Activated CD4-positive, CD25-positive, alpha-beta regulatory T cell (primary cell): ENCODE results near the gene NSUN2.
"Not testable (repeated sequence)": the region's sequence is repeated elsewhere in the genome, so short reads cannot be mapped to it uniquely, and the experiment has no call there.

Experiments used
- DNase-seq, 4 experiments: peaks; one replicate each; lab custom pipeline; 2025; lab: John Stamatoyannopoulos, UW

The NSUN2 gene

DNA sequence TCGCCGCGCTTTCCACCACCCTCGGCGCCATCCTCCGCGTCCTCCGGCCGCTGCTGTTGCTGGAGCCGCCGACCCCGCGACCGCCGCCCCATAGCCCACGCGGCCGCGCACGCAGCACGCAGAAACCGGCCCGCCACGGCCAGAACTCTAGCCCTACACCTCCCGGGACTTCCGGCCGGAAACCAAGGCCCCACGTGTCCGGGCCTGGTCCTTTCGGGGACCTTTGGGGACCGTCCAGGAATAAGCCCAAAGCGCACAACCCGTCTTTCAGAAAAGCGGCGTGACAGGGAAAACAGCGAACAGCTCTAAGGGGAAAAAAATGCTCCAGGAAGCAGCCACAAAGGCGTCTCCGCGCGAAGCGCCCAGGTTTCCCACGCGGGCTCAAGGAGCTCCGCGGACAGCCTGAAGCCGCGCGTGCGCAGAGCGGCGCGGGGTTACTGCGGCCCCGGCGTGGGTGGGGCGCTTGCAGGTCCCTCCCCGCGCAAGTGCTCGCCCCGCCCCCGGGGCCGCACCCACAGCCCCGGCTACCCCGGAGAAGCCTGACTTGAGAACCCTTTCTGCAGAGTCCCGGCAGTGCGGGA lies at the start of gene NSUN2, which contains the start of gene SRD5A1:
Gene NSUN2, minus strand, starts transcription at position 157 of the 581 bp plus-strand sequence. Its CDS starts 65 bp downstream, at position 92.
Gene SRD5A1, plus strand, starts transcription at position 553 of the 581 bp plus-strand sequence. CDS start 137 bp downstream, outside the sequence.
- DNase-seq = peak; percentile 85 to 93 (median 86)

DNA sequence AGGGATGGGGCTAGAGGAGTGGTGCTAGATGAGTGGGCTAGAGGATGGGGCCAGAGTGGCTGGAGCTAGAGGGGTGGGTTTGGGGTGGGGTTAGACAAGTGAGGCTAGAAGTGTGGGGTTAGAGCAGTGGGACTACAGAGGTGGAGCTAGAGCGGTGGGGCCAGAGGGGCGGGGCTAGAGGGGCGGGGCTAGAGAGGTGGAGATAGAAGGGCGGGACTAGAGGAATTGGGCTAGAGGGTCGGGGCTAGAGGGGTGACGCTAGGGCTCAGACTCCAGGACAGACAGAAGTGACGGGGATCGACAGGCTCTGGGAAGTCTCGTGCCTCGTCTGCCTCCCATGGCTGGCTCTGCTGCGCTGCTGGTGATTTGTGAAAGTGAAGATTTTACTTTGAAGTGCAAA lies 49.4 kb upstream of the NSUN2 start:
- no peak for DNase-seq

GRCh38 chr5:6681682-6682081 lies 48.8 kb upstream of the NSUN2 start:
- no peak for DNase-seq

DNA sequence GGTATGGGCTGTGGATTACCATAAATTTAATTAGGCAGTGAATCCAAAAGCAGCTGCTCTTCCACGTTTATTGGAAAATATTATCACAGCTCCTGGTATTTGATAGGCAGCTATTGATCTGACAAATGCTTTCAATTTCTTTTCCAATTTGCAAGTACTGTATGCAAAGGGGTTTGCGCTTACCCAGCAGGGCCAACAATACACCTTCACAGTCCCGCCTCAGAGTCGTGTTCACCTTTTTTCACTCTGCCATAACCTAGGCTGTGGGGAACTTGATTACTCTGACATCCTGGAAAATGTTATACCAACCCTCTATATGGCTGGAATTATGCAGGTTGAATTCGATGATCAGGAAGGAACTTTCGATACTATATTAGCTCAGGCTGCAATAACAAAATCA lies 48.1 kb upstream of the NSUN2 start:
- DNase-seq = no peak

DNA sequence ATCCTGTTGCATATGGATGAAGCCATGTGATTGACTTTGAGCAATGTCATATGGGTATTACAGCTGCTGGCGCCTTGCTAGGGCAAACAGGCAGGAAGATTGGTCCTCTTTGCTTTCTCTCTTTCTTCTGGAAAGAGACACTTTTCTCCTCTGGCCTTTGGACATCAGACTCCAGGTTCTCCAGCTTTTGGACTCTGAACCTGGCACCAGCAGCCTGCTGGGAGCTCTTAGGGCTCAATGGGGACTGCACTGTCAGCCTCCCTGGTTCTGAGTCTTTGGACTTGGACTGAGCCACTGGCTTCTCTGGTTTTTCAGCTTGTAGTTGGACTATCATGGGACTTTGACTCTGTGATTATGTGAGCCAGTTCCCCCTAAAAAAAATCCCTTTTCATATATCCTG lies 45.5 kb upstream of the NSUN2 start:
- no peak for DNase-seq

DNA sequence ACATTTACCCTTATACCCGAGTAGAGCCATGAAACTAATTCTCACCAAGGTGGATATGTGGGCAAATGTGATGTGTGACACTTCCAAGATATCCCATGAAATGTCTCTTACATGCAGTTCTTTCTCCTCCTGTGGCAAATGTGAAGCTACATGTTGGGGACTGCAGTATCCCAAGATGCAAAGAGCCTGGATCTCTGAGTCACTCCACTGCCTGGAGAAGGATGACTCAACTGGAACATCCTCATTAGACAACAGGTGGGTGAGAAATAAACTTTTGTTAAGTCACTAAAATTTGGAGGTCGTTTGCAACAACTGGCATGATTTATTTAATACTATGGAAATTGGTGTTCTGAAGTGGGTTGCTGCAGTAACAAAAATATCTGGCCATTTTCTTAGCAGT lies 43.9 kb upstream of the NSUN2 start:
- no peak for DNase-seq

GRCh38 chr5:6675784-6676491 lies 43.1 kb upstream of the NSUN2 start:
- no peak for DNase-seq

- DNase-seq = no peak
Measured at GRCh38 chr5:6674886-6675285, 42.0 kb upstream of the NSUN2 start.

DNA sequence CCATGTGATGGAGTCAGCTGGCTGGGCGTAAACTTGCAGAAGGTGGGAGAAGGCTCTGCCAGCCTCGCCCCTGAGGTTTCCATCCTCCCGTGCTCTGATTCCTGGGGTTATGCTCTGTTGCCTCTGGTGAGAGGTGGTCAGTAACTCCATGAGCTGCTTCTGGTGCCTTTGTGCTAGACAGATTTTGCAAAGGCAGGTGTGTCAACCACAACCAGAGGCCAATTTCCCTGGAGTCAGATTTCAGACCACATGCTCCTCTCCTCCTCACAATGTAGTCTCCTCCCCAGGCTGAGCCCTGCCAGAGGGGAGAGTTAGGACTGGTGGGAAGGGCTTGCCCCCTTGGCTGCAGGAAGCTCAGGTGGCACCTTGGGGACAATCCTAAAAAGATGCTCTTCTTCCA lies 41.6 kb upstream of the NSUN2 start:
- no peak for DNase-seq

GRCh38 chr5:6673963-6674362 lies 41.1 kb upstream of the NSUN2 start:
- DNase-seq = no peak

GRCh38 chr5:6673031-6673430 lies 40.2 kb upstream of the NSUN2 start:
- no peak for DNase-seq

DNA sequence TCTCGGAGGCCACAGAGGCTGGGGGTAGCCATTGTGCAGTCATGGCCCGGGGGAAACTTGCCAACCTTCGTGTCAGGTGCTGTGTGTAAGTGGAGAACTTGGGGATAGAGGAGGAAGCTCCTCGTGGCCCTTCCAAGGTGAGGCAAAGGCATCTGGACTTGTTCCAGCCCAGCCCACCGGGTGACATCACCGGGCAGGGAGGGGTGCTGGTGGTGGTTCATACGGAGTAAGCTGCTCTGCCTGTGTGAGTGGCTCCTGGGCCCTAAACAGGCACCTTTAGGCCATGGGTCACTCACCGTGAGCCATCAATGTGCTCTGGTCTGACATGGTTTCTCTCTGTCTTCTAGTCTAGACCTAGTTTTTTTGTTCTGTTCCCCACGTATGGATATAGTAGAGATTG lies 35.9 kb upstream of the NSUN2 start:
- DNase-seq = not testable (repeated sequence)

DNA sequence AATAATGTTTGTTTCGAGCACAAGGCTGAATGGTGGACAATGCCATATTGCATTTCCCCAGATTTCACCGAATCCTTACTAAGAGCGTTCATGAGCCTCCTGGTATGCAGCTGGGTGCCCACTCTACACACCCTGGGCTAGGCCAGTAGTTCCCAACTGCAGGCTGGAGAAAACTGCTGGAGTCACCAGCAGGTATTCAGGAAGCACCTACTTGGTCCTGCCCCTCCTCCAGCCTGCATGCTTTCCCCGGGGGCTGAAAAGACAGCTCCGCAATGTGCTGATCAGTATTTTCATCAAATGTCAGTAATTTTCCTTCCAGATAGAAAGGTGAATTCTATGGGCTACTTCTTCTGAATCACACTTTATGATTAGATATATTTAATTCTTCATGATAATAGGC lies 34.8 kb upstream of the NSUN2 start:
- DNase-seq = no peak

DNA sequence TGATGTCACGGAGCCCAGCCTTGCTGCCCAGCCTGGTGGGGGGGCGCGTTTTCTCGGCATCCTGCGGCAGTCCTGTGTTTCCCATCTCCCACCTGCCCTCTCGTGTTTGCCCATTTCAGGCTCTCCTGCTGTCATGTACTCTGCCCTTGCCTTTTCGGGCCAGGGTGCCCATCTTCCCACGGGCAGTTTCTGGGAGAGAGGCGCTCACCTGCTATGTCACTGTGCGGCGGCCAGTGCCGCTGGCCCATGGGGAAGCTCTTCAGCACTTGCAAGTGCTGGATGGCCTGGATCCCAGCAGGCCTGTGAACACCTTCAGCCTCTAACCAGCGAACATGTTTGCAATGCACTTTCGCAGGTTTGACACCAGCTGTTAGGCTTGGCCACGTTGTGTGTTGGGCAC lies 33.9 kb upstream of the NSUN2 start:
- DNase-seq = no peak

GRCh38 chr5:6660688-6661087 lies 27.8 kb upstream of the NSUN2 start:
- no peak for DNase-seq

DNA sequence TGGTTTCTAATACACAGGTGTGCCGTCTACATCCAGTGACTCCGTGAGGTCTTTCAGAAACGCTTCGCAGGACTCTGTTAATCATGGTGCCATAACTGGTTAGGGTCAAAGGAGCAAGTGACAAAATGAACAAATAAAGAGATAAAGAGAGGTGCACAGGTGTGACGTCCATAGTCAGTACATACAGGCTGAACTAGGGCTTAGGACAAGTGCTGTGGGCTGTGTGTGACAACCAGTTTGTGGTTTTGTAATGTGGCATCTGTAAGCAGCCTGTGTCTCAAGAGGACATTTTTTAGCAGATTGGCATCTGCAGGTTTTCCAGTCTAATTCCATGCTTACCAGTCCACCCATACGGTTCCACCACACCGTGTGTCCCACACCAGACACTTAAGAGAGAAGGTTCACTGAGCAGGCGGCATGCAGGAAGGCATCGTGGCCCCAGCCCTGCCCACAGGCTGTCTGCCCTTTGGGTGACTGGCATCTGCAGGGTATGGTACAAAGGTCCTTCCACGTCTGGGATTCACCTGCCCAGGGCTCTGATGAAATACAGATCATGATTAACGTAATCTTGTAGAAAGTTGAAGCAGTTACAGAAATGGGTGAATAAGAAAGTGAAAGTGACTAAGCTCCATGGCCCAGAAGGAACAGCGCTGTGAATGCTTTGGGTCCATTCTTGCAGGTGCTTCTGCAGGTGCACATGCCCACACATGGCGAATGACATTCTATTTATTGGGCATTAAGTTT lies 27.3 kb upstream of the NSUN2 start:
- DNase-seq = no peak

DNA sequence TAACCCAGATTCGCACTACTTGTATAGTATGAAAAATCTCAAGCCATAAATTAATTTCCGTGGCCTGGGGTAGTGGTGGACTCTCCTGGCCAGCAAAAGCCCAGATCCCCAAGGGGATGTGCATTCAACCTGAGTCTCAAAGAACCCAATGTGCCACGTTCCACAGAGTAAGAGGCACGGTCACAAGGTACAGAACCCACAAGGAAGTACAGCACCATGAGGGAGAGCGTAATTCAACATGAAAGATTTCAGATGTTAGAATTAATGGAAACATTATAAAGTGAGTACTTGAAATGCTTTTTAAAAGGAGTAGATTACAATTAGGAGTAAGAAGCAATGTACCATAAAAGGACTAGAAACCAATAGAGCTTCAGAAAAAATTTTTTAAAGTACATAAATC lies 23.8 kb upstream of the NSUN2 start:
- DNase-seq = no peak

DNA sequence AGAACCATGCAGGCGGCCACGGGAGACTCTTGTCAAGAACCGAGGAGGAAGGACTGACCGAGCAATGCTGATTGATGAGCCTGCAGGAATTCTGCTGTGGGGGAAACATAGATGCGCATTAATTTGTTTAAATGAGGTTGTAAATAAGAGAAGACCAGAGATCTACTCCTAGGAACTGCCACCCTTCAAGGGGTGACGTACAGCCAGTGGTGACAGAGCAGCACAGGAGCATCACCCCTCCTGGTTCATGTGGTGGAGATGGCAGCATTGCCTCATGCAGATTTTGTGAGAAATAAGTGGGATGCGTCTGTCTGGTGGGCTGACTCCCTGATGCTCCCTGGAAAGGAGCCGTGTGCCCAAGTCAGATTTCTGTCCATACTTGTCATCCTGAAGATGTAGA lies 22.6 kb upstream of the NSUN2 start:
- DNase-seq = no peak

DNA sequence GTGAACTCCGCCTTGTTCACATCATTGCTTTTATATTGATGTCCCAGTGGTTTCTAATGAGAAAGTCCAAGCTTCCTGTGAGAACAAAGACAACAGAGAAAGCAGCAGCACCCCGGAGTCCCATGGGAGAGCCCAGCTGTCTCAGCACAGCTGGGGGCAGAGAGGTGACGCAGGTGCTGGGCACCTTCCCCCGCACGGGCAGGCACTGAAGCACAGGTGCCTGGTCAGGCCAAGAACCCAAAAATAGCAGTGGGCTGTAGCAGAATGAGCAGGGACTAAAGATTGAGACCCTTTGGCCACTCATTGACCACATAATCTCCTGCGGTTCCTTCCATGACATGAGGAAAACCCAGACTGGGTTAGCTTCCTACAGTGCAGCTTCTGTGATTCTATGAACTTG lies 19.2 kb upstream of the NSUN2 start:
- DNase-seq = no peak

GRCh38 chr5:6649681-6650080 lies 16.8 kb upstream of the NSUN2 start:
- DNase-seq = no peak

DNA sequence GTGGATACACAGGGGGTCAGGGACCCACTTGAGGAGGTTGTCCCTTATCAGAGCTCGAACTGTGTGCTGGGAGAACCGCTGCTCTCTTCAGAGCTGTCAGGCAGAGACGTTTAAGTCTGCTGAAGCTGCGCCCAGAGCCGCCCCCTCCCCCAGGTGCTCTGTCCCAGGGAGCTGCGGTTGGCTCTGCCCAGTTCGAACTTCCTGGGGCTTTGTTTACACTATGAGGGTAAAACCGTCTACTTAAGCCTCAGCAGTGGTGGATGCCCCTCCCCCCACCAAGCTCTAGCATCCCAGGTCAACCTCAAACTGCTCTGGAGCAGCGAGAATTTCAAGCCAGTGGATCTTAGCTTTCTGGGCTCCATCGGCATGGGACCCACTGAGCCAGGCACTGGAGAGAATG lies 16.3 kb upstream of the NSUN2 start:
- DNase-seq = no peak

GRCh38 chr5:6645571-6646362 lies 12.9 kb upstream of the NSUN2 start:
- DNase-seq = not testable (repeated sequence)
